ENCODE data around the gene SGCD.

Gene SGCD

DNA sequence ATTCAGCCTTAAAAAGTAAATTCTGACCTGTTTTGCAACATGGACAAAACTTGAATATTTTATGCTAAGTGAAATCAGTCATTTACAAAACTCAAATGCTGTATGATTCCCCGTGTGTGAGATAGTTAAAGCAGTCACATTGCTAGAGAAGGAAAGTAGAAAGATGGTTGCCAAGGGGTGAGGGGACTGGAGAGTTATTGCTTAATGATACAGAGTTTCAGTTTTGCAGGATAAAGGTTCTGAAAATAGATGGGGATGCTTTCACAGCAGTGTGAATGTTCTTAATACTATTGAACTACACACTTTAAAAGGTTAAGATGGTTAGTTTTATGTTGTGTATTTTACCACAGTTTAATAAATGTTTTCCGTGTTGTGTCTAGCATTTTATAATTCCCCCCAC lies 51.2 kb downstream of the SGCD start:
- Histone ChIP-seq H2AFZ (ENCODE audit: low read depth, low read length) (no peak overlapping the region), H3K9me3 (ENCODE audit: control insufficient read depth, low read length) (no peaks in the 10 kb centered on the region), H2BK15ac (ENCODE audit: low read depth, poor library complexity, severe bottlenecking) (no peak overlapping the region), H2BK5ac (ENCODE audit: low read depth, low read length, poor library complexity, severe bottlenecking) (no peak overlapping the region), H3K27me3 (ENCODE audit: control insufficient read depth in 1 of 2, insufficient read depth in 1 of 2, low read length in 2 of 2) (no peaks in the 10 kb centered on the region), H3K23ac (ENCODE audit: low read length in 2 of 2) (no peak overlapping the region), H3K9ac (ENCODE audit: low read length) (no peak overlapping the region), H2BK120ac (ENCODE audit: low read depth, low read length) (no peak overlapping the region), H2AK5ac (ENCODE audit: low read length, severe bottlenecking) (no peak overlapping the region), H4K8ac (ENCODE audit: low read length) (no peak overlapping the region), H3K36me3 (ENCODE audit: control insufficient read depth in 1 of 2, insufficient read depth in 2 of 2, low read depth in 1 of 2, low read length in 2 of 2) (no peaks in the 10 kb centered on the region), H3K4me3 (ENCODE audit: insufficient read depth in 1 of 2, low read depth in 1 of 2, low read length in 2 of 2) (no peak overlapping the region), H3K4me2 (ENCODE audit: low read length, poor library complexity, severe bottlenecking) (no peak overlapping the region), H3K27ac (ENCODE audit: low read length, poor library complexity, severe bottlenecking) (no peak overlapping the region), H3K18ac (ENCODE audit: low read depth in 1 of 2, low read length in 2 of 2) (no peak overlapping the region), H2BK12ac (ENCODE audit: low read length in 2 of 2) (no peak overlapping the region), H3K4ac (ENCODE audit: low read depth in 1 of 2, low read length in 2 of 2) (no peak overlapping the region), H3K4me1 (ENCODE audit: control insufficient read depth, insufficient read depth, low read depth, low read length) (no peaks in the 10 kb centered on the region), H3K79me1 (replicated peaks; ENCODE audit: low read length, poor library complexity, severe bottlenecking) (no peaks in the 10 kb centered on the region), H3K14ac (ENCODE audit: low read length in 2 of 2) (no peak overlapping the region), H4K91ac (ENCODE audit: low read length) (no peak overlapping the region)
- DNase-seq: no peak
- WGBS: 94% methylated on average over 2 of the region's 2 CpGs

DNA sequence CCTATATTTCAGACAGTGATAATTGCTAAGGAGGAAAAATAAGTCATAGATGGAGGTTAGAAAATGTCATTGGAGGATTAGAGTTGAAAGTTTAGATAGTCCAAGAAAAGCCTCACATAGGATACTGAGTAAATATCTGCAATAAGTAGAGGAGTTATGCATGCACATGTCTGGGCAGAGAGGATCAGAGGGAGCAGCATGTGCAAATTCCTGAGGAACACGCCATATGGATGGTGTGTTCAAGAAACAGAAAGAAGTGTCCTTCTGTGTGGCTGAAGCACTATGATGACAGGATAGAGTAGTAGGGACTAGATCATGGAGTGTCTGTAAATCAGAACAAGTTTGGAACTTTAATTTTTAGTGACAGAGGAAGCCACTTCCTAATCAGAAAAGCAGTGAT lies 52.2 kb downstream of the SGCD start:
- Histone ChIP-seq H3K4me2 (ENCODE audit: low read length, poor library complexity, severe bottlenecking) (no peak overlapping the region), H2BK12ac (ENCODE audit: low read length in 2 of 2) (no peak overlapping the region), H3K27me3 (ENCODE audit: control insufficient read depth in 1 of 2, insufficient read depth in 1 of 2, low read length in 2 of 2) (no peaks in the 10 kb centered on the region), H3K9me3 (ENCODE audit: control insufficient read depth, low read length) (no peaks in the 10 kb centered on the region), H4K91ac (ENCODE audit: low read length) (no peak overlapping the region), H3K18ac (ENCODE audit: low read depth in 1 of 2, low read length in 2 of 2) (no peak overlapping the region), H3K27ac (ENCODE audit: low read length, poor library complexity, severe bottlenecking) (no peak overlapping the region), H2BK15ac (ENCODE audit: low read depth, poor library complexity, severe bottlenecking) (no peak overlapping the region), H3K9ac (ENCODE audit: low read length) (no peak overlapping the region), H4K8ac (ENCODE audit: low read length) (no peak overlapping the region), H2BK120ac (ENCODE audit: low read depth, low read length) (no peak overlapping the region), H2AFZ (ENCODE audit: low read depth, low read length) (no peak overlapping the region), H3K36me3 (ENCODE audit: control insufficient read depth in 1 of 2, insufficient read depth in 2 of 2, low read depth in 1 of 2, low read length in 2 of 2) (no peaks in the 10 kb centered on the region), H2AK5ac (ENCODE audit: low read length, severe bottlenecking) (no peak overlapping the region), H2BK5ac (ENCODE audit: low read depth, low read length, poor library complexity, severe bottlenecking) (no peak overlapping the region), H3K4ac (ENCODE audit: low read depth in 1 of 2, low read length in 2 of 2) (no peak overlapping the region), H3K23ac (ENCODE audit: low read length in 2 of 2) (no peak overlapping the region), H3K79me1 (replicated peaks; ENCODE audit: low read length, poor library complexity, severe bottlenecking) (no peaks in the 10 kb centered on the region), H3K14ac (ENCODE audit: low read length in 2 of 2) (no peak overlapping the region), H3K4me3 (ENCODE audit: insufficient read depth in 1 of 2, low read depth in 1 of 2, low read length in 2 of 2) (no peak overlapping the region), H3K4me1 (ENCODE audit: control insufficient read depth, insufficient read depth, low read depth, low read length) (peaks cover 1% of the 10 kb centered on the region)
- 88% methylated on average over 1 of the region's 1 CpG for WGBS
- DNase-seq: no peak

DNA sequence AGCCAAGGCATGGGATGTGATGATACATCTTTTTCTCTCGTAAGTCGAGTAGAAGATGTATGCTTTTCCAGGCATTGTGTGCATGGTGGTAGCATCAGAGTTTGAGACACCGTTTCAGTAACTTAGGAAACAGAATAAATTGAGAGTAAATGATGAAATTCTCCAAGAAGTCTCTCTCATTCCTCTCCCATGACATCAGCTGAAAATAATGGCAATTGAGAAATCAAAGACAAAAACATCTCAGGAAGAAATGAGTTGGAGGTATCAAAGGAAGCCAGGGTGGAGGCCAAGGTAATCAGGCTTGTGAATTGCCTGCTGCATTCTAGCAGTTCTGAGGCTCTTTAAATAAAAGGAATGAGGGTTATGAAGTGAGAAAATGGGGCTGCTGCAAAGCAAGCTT lies 53.9 kb downstream of the SGCD start:
- H4K91ac ChIP-seq (ENCODE audit: low read length): no peak overlapping the region
- no peak overlapping the region for H3K14ac ChIP-seq (ENCODE audit: low read length in 2 of 2)
- no peak overlapping the region for H2AK5ac ChIP-seq (ENCODE audit: low read length, severe bottlenecking)
- H3K27me3 ChIP-seq (ENCODE audit: control insufficient read depth in 1 of 2, insufficient read depth in 1 of 2, low read length in 2 of 2): no peaks in the 10 kb centered on the region
- peaks cover 1% of the 10 kb centered on the region for H3K4me1 ChIP-seq (ENCODE audit: control insufficient read depth, insufficient read depth, low read depth, low read length)
- 77% methylated on average over 2 of the region's 3 CpGs for WGBS
- no peak overlapping the region for H3K27ac ChIP-seq (ENCODE audit: low read length, poor library complexity, severe bottlenecking)
- H3K23ac ChIP-seq (ENCODE audit: low read length in 2 of 2): no peak overlapping the region
- no peak overlapping the region for H2BK5ac ChIP-seq (ENCODE audit: low read depth, low read length, poor library complexity, severe bottlenecking)
- H2AFZ ChIP-seq (ENCODE audit: low read depth, low read length): no peak overlapping the region
- H3K9ac ChIP-seq (ENCODE audit: low read length): peak overlapping the region; percentile 21
- no peak overlapping the region for H2BK15ac ChIP-seq (ENCODE audit: low read depth, poor library complexity, severe bottlenecking)
- H3K79me1 ChIP-seq (replicated peaks; ENCODE audit: low read length, poor library complexity, severe bottlenecking): no peaks in the 10 kb centered on the region
- H2BK120ac ChIP-seq (ENCODE audit: low read depth, low read length): no peak overlapping the region
- H3K4me2 ChIP-seq (ENCODE audit: low read length, poor library complexity, severe bottlenecking): no peak overlapping the region
- H3K18ac ChIP-seq (ENCODE audit: low read depth in 1 of 2, low read length in 2 of 2): no peak overlapping the region
- no peak overlapping the region for H3K4me3 ChIP-seq (ENCODE audit: insufficient read depth in 1 of 2, low read depth in 1 of 2, low read length in 2 of 2)
- no peak overlapping the region for H3K4ac ChIP-seq (ENCODE audit: low read depth in 1 of 2, low read length in 2 of 2)
- no peaks in the 10 kb centered on the region for H3K9me3 ChIP-seq (ENCODE audit: control insufficient read depth, low read length)
- peak; percentile 73 for DNase-seq
- H4K8ac ChIP-seq (ENCODE audit: low read length): no peak overlapping the region
- no peaks in the 10 kb centered on the region for H3K36me3 ChIP-seq (ENCODE audit: control insufficient read depth in 1 of 2, insufficient read depth in 2 of 2, low read depth in 1 of 2, low read length in 2 of 2)
- H2BK12ac ChIP-seq (ENCODE audit: low read length in 2 of 2): no peak overlapping the region

DNA sequence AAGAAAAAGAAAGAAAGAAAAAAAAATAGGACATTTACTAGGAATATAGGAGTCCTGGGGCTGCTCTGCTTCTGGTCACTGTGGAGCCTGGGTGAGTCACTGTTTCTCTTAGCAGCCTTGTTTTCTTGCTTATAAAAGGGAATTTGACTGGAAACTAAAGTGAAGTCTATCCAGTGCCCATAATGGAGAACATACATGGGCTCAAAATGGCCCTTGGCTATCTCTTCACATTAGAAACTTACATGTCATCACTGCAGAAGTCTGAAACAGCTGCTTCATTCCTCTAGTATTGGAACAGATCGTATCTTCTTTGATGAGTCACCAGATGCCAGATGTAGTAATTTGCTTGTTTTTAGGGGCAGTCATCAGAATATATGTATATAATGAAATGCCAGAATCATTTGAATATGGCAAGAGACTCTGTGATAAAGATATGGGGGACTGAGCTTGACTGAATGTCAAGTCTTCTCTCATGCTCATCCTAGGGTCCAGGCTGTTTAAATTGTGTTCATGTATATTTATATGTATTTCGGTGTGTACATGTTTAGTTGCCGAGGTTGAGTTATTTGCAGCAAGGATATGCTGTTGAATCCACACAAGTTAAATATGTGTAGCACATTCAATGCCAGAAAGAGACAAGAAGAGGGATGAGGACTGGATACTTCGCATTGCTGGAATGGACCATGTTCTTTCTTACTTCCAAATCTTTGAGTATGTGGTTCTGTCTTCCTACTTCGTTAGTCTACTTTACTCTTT lies 56.7 kb downstream of the SGCD start:
- Histone ChIP-seq H2BK15ac (ENCODE audit: low read depth, poor library complexity, severe bottlenecking) (no peak overlapping the region), H2BK5ac (ENCODE audit: low read depth, low read length, poor library complexity, severe bottlenecking) (no peak overlapping the region), H3K4me3 (ENCODE audit: insufficient read depth in 1 of 2, low read depth in 1 of 2, low read length in 2 of 2) (peak overlapping the region in 1 of 2 experiments; percentile 54), H3K4me1 (ENCODE audit: control insufficient read depth, insufficient read depth, low read depth, low read length) (peaks cover 1% of the 10 kb centered on the region), H2AFZ (ENCODE audit: low read depth, low read length) (no peak overlapping the region), H2AK5ac (ENCODE audit: low read length, severe bottlenecking) (no peak overlapping the region), H3K4ac (ENCODE audit: low read depth in 1 of 2, low read length in 2 of 2) (no peak overlapping the region), H3K9me3 (ENCODE audit: control insufficient read depth, low read length) (no peaks in the 10 kb centered on the region), H3K18ac (ENCODE audit: low read depth in 1 of 2, low read length in 2 of 2) (no peak overlapping the region), H3K9ac (ENCODE audit: low read length) (no peak overlapping the region), H3K27me3 (ENCODE audit: control insufficient read depth in 1 of 2, insufficient read depth in 1 of 2, low read length in 2 of 2) (no peaks in the 10 kb centered on the region), H2BK12ac (ENCODE audit: low read length in 2 of 2) (no peak overlapping the region), H3K36me3 (ENCODE audit: control insufficient read depth in 1 of 2, insufficient read depth in 2 of 2, low read depth in 1 of 2, low read length in 2 of 2) (no peaks in the 10 kb centered on the region), H4K91ac (ENCODE audit: low read length) (no peak overlapping the region), H3K4me2 (ENCODE audit: low read length, poor library complexity, severe bottlenecking) (no peak overlapping the region), H3K14ac (ENCODE audit: low read length in 2 of 2) (no peak overlapping the region), H3K23ac (ENCODE audit: low read length in 2 of 2) (no peak overlapping the region), H3K79me1 (replicated peaks; ENCODE audit: low read length, poor library complexity, severe bottlenecking) (no peaks in the 10 kb centered on the region), H4K8ac (ENCODE audit: low read length) (no peak overlapping the region), H3K27ac (ENCODE audit: low read length, poor library complexity, severe bottlenecking) (no peak overlapping the region), H2BK120ac (ENCODE audit: low read depth, low read length) (no peak overlapping the region)
- peak; percentile 79 for DNase-seq
- 74% methylated on average over 4 of the region's 5 CpGs for WGBS

Measured in mesenchymal stem cell (in vitro differentiated cells and primary cell).